EL (cell line): ENCODE measurements around the gene TSR3.

Experiments used
- DNase-seq: peaks from one replicate; pipeline ENCODE4 v3.0.0-alpha.2; 2016

TSR3 gene

DNA sequence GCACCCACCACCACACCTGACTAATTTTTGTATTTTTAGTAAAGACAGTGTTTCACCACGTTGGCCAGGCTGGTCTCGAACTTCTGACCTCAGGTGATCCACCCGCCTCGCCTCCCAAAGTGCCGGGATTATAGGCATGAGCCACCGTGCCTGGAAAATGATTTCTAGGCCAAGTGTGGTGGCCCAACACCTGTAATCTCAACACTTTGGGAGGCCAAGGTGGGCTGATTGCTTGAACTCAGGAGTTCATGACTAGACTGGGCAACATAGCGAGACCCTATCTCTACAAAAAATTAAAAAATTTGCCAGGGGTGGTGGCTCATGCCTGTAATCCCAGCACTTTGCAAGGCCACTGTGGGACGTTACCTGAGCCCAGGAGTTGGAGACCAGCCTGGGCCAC lies 29.3 kb downstream of the TSR3 start:
- no peak for DNase-seq

GRCh38 chr16:1320658-1321240 lies 30.9 kb downstream of the TSR3 start:
- DNase-seq: no peak

GRCh38 chr16:1320097-1320496 lies 31.6 kb downstream of the TSR3 start:
- DNase-seq: no peak

DNA sequence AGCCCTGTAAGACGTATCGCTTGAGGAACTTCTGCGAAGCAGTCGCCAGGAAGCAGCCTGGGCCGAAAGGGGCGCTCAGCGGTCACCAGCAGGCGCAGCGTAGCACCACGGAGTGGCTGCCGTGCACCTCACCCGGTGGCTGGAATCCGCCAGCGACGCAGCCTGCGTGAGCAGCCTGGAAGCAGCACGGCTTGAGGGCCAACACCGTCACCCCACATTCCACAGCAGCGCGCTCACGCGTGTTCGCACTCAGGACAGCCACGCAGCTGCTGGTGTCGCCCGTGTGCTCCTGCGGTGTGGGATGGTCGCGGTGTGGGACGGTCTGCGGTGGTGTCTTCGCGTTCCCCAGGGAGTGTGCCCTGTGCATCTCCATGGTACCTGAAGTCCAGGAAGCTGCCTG lies 32.6 kb downstream of the TSR3 start:
- no peak for DNase-seq

GRCh38 chr16:1318268-1318545 lies 33.5 kb downstream of the TSR3 start:
- no peak for DNase-seq

DNA sequence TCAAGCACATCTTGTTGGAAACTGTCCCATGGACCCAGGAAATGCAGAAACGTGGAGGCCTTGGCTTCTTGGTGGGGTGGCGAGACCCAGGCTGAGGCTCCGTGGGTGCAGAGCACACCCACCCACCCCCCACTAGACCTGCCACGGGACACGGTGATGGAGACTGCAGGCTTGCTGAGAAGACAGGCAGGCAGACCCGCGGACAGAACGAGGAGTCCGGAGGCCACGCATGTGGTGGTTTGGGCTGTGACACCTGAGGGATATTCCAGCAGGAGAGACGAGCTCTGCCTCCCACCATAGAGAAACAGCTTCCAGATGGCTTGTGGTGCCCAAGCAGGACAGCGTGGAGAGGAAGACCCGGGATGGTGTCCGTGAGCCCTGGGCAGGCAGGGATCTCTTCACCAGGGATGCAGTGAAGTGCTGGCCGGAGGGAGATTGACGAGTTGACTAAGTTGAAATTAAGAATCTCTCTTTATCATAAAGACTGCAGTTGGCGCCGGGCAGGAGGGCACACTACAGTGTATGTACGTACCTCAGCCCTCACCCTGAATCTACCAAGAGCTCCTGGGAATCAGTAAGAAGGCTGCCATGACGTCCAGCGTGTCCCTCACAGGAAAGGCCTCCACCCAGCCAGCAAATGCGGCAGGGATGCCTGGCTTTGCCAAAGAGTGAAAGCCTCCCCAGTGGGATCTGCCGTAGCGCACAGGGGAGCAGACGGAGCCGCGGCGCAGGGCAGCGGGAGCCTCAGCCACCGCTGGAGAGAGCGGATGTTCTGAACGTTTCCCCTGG lies 34.0 kb downstream of the TSR3 start:
- no peak for DNase-seq

GRCh38 chr16:1316033-1316405 lies 35.7 kb downstream of the TSR3 start:
- no peak for DNase-seq

DNA sequence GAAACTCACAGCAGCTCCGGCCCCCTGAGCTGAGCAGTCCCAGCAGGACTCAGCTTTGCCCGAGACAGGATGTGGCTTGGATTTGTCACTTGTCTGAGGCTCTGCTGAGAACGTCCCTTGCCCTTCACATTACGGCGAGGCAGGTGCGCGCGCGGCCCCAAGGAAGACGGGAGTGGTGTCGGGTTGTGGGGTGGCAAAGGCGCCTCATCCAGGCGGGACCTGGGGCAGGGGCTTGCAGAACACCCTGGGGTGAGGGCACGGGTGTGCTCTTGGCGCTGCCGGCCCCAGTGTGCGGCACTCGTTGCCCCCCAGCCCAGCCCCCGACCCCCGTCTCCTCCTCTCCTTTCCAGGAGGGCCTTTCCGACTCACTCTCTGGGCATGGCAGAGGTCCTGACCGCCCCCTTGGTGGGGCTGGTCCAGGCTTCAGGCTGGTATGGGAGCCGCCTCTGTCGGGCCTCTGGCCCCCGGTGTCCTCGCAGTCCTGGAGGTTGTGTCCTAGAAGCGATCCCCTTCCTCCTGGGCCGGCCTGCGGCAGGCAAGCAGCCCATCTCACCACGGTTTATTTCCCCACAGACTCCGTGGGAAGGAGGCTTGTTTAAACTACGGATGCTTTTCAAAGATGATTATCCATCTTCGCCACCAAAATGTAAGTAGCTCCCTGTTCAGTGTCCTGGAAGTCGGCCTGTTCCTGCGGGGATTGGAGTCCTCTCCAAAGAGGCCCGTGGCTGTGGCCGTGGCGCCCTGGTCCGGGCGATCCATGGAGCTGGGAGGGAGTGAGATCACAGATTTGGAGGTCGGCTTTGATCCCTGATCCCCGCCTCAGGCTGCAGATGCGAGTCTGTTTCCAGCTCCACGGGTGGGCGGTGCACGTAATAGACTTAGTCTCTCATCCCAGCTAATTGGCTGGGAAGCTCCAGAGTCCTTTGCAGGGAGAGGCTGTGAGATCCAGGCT lies 36.3 kb downstream of the TSR3 start:
- no peak for DNase-seq

GRCh38 chr16:1314399-1315068 lies 37.1 kb downstream of the TSR3 start:
- DNase-seq: no peak

DNA sequence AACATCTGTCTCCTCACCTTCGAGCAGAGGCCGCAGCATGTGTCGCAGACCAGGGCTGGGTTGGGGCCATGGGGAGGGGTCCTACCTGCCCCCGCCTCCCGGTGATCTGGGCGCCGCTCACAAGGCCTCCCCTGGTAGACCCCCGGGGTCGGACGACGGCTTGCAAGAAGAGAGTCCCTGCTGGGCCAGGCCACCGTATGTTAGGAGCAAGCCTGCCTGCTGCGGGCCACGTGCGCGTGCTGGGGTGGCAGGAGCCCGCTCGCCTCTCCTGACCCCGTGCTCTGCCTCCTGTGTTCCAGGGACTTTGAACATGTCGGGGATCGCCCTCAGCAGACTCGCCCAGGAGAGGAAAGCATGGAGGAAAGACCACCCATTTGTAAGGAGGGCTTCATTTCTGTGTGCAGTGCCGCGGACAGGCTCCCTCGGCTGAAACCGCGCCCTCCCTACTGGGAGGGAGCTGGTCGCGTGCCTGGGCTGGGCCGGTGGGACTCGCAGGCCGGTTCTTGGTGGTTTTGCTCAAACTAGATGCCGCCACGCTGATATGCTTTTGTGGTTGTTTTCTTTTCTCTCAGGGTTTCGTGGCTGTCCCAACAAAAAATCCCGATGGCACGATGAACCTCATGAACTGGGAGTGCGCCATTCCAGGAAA lies 37.8 kb downstream of the TSR3 start:
- no peak for DNase-seq

GRCh38 chr16:1312903-1313302 lies 38.8 kb downstream of the TSR3 start:
- DNase-seq: no peak

- DNase-seq: no peak
These were observed 39.2 kb downstream of the TSR3 start for GRCh38 chr16:1312467-1312816.

- DNase-seq: no peak
These were observed 39.8 kb downstream of the TSR3 start for GRCh38 chr16:1311738-1312466.

- DNase-seq: no peak
These were observed 40.4 kb downstream of the TSR3 start for GRCh38 chr16:1311212-1311737.

DNA sequence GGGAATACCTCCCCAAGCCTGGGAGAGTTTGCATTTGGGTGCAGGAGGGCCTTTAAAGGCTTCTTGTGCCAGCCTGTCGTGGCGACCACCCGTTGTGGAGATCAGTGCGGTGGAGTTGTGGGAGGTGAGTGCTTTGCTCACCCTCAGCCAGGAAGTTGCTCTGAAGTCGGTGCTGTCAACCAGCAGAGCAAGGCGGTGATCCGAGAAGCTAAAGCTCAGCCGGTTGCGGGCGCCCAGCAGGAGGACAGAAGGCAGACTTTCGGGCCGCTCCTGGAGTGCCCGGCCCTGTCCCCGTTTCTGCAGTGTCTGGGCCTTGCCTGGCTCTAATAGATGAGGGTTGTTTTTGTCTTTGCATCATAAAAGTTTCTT lies 40.9 kb downstream of the TSR3 start:
- DNase-seq: peak; percentile 24

DNA sequence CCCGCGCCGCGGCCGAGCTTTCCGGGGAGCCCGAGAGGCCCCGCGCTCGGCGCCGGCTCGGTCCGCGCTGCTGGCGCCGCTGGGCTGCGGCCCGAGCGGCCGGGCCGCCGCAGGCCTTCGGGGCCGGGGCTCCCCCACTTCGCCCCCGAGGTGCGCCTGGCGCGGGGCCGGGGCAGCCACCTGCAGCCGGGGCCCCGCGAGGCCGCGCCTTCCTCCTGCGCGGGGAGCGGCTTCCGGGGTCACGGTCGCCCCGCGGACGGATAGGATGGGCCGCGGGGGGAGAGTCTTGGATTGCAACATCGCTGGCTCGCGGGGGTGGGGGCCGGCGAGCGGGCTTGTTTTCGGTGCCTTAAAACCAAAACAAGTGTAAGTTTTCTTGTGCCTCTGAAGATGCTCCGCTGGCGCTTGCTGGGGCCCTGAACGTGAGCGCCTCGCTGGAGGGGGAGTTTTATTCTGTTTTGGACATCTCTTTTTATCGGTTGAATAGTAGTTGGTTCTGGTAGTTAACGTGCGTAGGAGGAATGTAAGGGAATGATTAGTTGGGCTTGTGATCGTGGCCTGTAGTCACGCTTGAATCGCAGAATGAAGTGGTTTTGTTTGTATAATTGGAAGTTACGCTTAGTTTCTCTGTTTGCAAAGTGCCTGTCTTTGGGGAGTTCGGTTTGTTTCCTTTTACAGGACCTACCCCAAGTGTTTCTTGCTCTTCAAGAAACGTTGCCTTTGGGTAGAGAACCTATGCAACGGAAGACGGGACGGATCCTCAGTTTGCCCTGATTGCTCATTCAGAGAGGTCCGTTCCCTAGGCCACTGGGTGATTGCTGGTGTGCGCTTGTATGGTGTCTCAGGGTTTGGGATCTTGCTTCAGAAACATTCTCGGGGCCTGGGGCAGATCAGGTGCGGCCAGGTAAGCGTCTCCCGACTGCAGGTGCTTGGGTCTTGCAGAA lies 41.5 kb downstream of the TSR3 start:
- peak; percentile 54 for DNase-seq

DNA sequence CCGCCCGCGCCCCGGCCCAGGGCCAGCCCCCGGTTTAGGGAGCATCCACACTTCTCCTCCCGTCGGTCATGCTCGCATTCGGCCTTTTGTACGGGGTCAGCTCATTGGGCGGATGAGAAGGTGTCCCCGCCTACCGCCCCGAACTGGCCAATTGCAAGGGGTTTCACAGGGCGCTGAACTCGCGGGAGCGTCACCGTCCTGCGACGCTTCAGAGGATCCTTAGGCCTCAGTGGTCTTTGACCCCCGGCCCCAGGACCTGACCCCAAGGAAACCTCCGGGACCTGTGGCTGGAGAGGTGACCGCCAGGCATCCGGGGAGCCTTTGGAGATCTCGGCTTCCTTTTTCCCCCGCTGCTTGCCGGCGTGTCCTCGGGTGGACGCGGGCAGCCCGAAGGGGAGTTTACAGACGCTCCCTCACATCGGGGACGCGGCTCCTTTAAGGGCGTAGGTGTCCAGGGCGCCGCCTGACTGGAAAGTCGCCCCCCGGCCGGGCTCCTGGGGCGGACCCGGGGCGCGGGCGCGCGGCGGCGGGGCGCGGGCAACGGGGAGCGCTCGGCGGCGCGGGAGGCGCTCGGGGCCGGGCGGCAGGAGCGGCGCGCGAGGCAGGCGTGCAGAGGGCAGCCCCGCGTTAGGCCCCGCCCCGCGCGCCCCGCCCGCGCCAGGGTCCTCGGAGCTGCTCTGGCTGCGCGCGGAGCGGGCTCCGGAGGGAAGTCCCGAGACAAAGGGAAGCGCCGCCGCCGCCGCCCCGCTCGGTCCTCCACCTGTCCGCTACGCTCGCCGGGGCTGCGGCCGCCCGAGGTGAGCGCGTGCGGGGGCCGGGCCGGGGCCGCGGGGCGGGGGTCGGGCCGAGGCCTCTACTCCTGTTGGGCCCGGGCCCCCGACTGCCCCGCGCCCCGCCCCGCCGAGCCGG lies 42.4 kb downstream of the TSR3 start, which contains the start of gene UBE2I:
Gene UBE2I, plus strand, starts transcription at position 660 of the 909 bp plus-strand sequence. CDS start 4,395 bp downstream, outside the sequence.
- DNase-seq: peak; percentile 96

- DNase-seq: no peak
These were observed 43.4 kb downstream of the TSR3 start for GRCh38 chr16:1308036-1308976.
